SK-N-MC (cell line): ENCODE data around the gene LHX8.

Source experiments
- EZH2 ChIP-seq: fragments of 200-600 bp; sonication (generic); IDR thresholded peaks from one replicate; pipeline ENCODE4 v1.6.1; 2017; ENCODE audit warnings: antibody characterized with exemption
- FOXP2 ChIP-seq: optimal IDR thresholded peaks from 2 replicates; pipeline ENCODE3; 2011; ENCODE audit warnings: mild to moderate bottlenecking, moderate library complexity; ENCODE audit not compliant: insufficient read depth; ENCODE audit errors: extremely low read length, control extremely low read depth
- POLR2AphosphoS5 ChIP-seq: IDR thresholded peaks from 2 replicates; pipeline ENCODE4 v1.6.1; 2012; ENCODE audit warnings: mild to moderate bottlenecking, low read depth, low read length, borderline replicate concordance

GRCh38 chr1:75198163-75198562 is 64.0 kb downstream of the LHX8 start:
- TF ChIP-seq POLR2AphosphoS5 (no peak), EZH2 (no peak), FOXP2 (no peak)
